Astrocyte (in vitro differentiated cells and primary cell): Measurements from ENCODE around the gene GDF2. TPM values are rescaled to one million over a fixed set of nuclear protein-coding genes. Genes with fewer than 3 reads are reported as not detected.

ENCODE experiments used
- DNase-seq: peaks from one replicate; pipeline ENCODE4 v3.0.0-alpha.2; 2010; ENCODE audit warnings: low read depth
- FAIRE-seq: peaks from 2 replicates; lab custom pipeline; 2011; peaks lifted over from hg19 to GRCh38; lab: Jason Lieb, UNC
- H2AFZ ChIP-seq: 2 replicates; pipeline ENCODE4 v1.6.0; 2012; ENCODE audit warnings: low read depth, low read length, inconsistent platforms
- H3K27ac ChIP-seq: 2 replicates; pipeline ENCODE4 v1.5.1; 2011; ENCODE audit warnings: low read depth, low read length, inconsistent platforms
- H3K27me3 ChIP-seq: 2 replicates; pipeline ENCODE4 v1.6.0; 2011; ENCODE audit warnings: low read length, inconsistent platforms; ENCODE audit not compliant: insufficient read depth
- H3K36me3 ChIP-seq: 2 replicates; pipeline ENCODE4 v1.5.1; 2011; ENCODE audit warnings: low read length, inconsistent platforms; ENCODE audit not compliant: insufficient read depth
- H3K4me1 ChIP-seq: 2 replicates; pipeline ENCODE4 v1.5.1; 2011; ENCODE audit warnings: low read length, inconsistent platforms; ENCODE audit not compliant: insufficient read depth
- H3K4me2 ChIP-seq: 2 replicates; pipeline ENCODE4 v1.6.0; 2012; ENCODE audit warnings: low read length, inconsistent platforms
- H3K4me3 ChIP-seq: 2 replicates; pipeline ENCODE4 v1.5.1; 2011; ENCODE audit warnings: low read depth, mild to moderate bottlenecking, low read length, inconsistent platforms; ENCODE audit not compliant: insufficient read depth
- H3K79me2 ChIP-seq: 2 replicates; pipeline ENCODE4 v1.6.0; 2012; ENCODE audit warnings: mild to moderate bottlenecking, low read length, inconsistent platforms; ENCODE audit not compliant: insufficient read depth
- H3K9ac ChIP-seq: 2 replicates; pipeline ENCODE4 v1.6.0; 2012; ENCODE audit warnings: mild to moderate bottlenecking, low read length, inconsistent platforms
- H3K9me3 ChIP-seq: 2 replicates; pipeline ENCODE4 v1.5.1; 2012; ENCODE audit warnings: low read depth, mild to moderate bottlenecking, low read length, inconsistent platforms; ENCODE audit not compliant: insufficient read depth
- H4K20me1 ChIP-seq: 2 replicates; pipeline ENCODE4 v1.6.0; 2012; ENCODE audit warnings: low read length, inconsistent platforms; ENCODE audit not compliant: insufficient read depth
- H3K27ac Mint-ChIP-seq: one replicate; pipeline ENCODE4 v1.8.0; 2021; ENCODE audit warnings: mild to moderate bottlenecking, mixed read lengths; ENCODE audit not compliant: unreplicated experiment
- H3K27me3 Mint-ChIP-seq: one replicate; pipeline ENCODE4 v1.8.0; 2021; ENCODE audit warnings: low read depth, mixed read lengths; ENCODE audit not compliant: unreplicated experiment
- H3K36me3 Mint-ChIP-seq: one replicate; pipeline ENCODE4 v1.8.0; 2021; ENCODE audit warnings: low read depth, mixed read lengths; ENCODE audit not compliant: unreplicated experiment
- H3K4me1 Mint-ChIP-seq: one replicate; pipeline ENCODE4 v1.8.0; 2021; ENCODE audit warnings: low read depth, mixed read lengths; ENCODE audit not compliant: unreplicated experiment
- H3K4me3 Mint-ChIP-seq: one replicate; pipeline ENCODE4 v1.8.0; 2021; ENCODE audit warnings: mild to moderate bottlenecking, moderate library complexity, mixed read lengths; ENCODE audit not compliant: unreplicated experiment
- H3K9me3 Mint-ChIP-seq: one replicate; pipeline ENCODE4 v1.8.0; 2021; ENCODE audit warnings: mild to moderate bottlenecking, mixed read lengths; ENCODE audit not compliant: unreplicated experiment
- CTCF ChIP-seq: IDR thresholded peaks from 2 replicates; pipeline ENCODE4 v1.5.1; 2011; ENCODE audit warnings: low read depth, mild to moderate bottlenecking, inconsistent platforms, low read length, moderate library complexity; ENCODE audit not compliant: insufficient read depth
- EZH2 ChIP-seq: IDR thresholded peaks from 2 replicates; pipeline ENCODE4 v1.6.1; 2012; ENCODE audit warnings: mild to moderate bottlenecking, low read length, inconsistent platforms; ENCODE audit not compliant: insufficient read depth
- total RNA-seq: library from RNA; stranded (reverse); gene quantifications from 2 replicates; pipeline ENCODE4 v1.2.1, GENCODE V29; 2021

GDF2 gene
- total RNA-seq, 1 donor from 2014 or later = not detected

GRCh38 chr10:47323087-47323486 lies 833 bp downstream of the GDF2 start:
- TF ChIP-seq CTCF (no peak), EZH2 (no peak)
- H3K9ac ChIP-seq = no peak overlapping the region
- H3K4me1 ChIP-seq = no peaks in the 10 kb centered on the region
- no peak overlapping the region for H3K4me2 ChIP-seq
- Mint-ChIP-seq H3K27me3 (peaks cover 52% of the 10 kb centered on the region), H3K4me1 (no peaks in the 10 kb centered on the region), H3K4me3 (no peak overlapping the region), H3K9me3 (no peaks in the 10 kb centered on the region), H3K36me3 (no peaks in the 10 kb centered on the region), H3K27ac (no peak overlapping the region)
- H4K20me1 ChIP-seq = no peaks in the 10 kb centered on the region
- no peaks in the 10 kb centered on the region for H3K79me2 ChIP-seq
- no peak overlapping the region for H3K27ac ChIP-seq
- FAIRE-seq = no peak
- no peaks in the 10 kb centered on the region for H3K9me3 ChIP-seq
- peaks cover 8% of the 10 kb centered on the region for H3K27me3 ChIP-seq
- H3K36me3 ChIP-seq = no peaks in the 10 kb centered on the region
- no peak overlapping the region for H2AFZ ChIP-seq
- no peak for DNase-seq
- no peak overlapping the region for H3K4me3 ChIP-seq

GRCh38 chr10:47323636-47324296 lies 1.5 kb downstream of the GDF2 start:
- no peaks in the 10 kb centered on the region for H3K36me3 ChIP-seq
- no peak overlapping the region for H3K27ac ChIP-seq
- no peak overlapping the region for H3K4me2 ChIP-seq
- no peak overlapping the region for H3K9ac ChIP-seq
- Mint-ChIP-seq H3K27ac (no peak overlapping the region), H3K27me3 (peaks cover 52% of the 10 kb centered on the region), H3K36me3 (no peaks in the 10 kb centered on the region), H3K4me1 (no peaks in the 10 kb centered on the region), H3K9me3 (no peaks in the 10 kb centered on the region), H3K4me3 (no peak overlapping the region)
- H3K4me1 ChIP-seq = no peaks in the 10 kb centered on the region
- H2AFZ ChIP-seq = no peak overlapping the region
- H3K9me3 ChIP-seq = no peaks in the 10 kb centered on the region
- peaks cover 8% of the 10 kb centered on the region for H3K27me3 ChIP-seq
- TF ChIP-seq CTCF (no peak), EZH2 (no peak)
- H4K20me1 ChIP-seq = no peaks in the 10 kb centered on the region
- no peaks in the 10 kb centered on the region for H3K79me2 ChIP-seq
- H3K4me3 ChIP-seq = no peak overlapping the region
- FAIRE-seq = no peak
- DNase-seq = no peak
